SJSA1 (cell line): ENCODE results near the gene PABPC3. TPM values are rescaled to one million over a fixed set of nuclear protein-coding genes. Genes with fewer than 3 reads are reported as not detected.

Source experiments
- DNase-seq, 2 experiments: peaks; one replicate each; pipeline ENCODE4 v3.0.0-alpha.2; 2015 to 2020; ENCODE audit warnings: low spot score in 2 of 2, low read depth in 1 of 2
- H3K27ac ChIP-seq: fragments of 250-450 bp; sonication (Bioruptor Pico); 2 replicates; pipeline ENCODE4 v1.5.1; 2020; ENCODE audit warnings: mild to moderate bottlenecking, moderate library complexity
- H3K27me3 ChIP-seq: fragments of 250-450 bp; sonication (Bioruptor Pico); replicated peaks from 2 replicates; pipeline ENCODE4 v1.5.1; 2020; ENCODE audit warnings: mild to moderate bottlenecking, moderate library complexity
- H3K36me3 ChIP-seq: fragments of 250-450 bp; sonication (Bioruptor Pico); 2 replicates; pipeline ENCODE4 v1.5.1; 2020; ENCODE audit warnings: mild to moderate bottlenecking
- H3K4me1 ChIP-seq: fragments of 250-450 bp; sonication (Bioruptor Pico); replicated peaks from 2 replicates; pipeline ENCODE4 v1.6.1; 2021; ENCODE audit warnings: mild to moderate bottlenecking
- H3K4me3 ChIP-seq: fragments of 250-450 bp; sonication (Bioruptor Pico); 2 replicates; pipeline ENCODE4 v1.5.1; 2020; ENCODE audit warnings: mild to moderate bottlenecking
- H3K9me3 ChIP-seq: fragments of 250-450 bp; sonication (Bioruptor Pico); replicated peaks from 2 replicates; pipeline ENCODE4 v1.5.1; 2020; ENCODE audit warnings: mild to moderate bottlenecking
- total RNA-seq: library from RNA; depleted of rRNA; stranded (reverse); fragments of >200 nt; shearing (Covaris generic); gene quantifications from 2 replicates; pipeline ENCODE4 v1.2.3, GENCODE V29; 2014; rRNA removed

PABPC3 gene
- total RNA-seq, 1 experiment from 2014 or later: 0.08 TPM

- no peak for DNase-seq
- peaks cover 1% of the 10 kb centered on the region; the same call in 1 of the 2 replicates for H3K27me3 ChIP-seq
These were observed 35.0 kb downstream of the PABPC3 start for GRCh38 chr13:25130944-25131343.

DNA sequence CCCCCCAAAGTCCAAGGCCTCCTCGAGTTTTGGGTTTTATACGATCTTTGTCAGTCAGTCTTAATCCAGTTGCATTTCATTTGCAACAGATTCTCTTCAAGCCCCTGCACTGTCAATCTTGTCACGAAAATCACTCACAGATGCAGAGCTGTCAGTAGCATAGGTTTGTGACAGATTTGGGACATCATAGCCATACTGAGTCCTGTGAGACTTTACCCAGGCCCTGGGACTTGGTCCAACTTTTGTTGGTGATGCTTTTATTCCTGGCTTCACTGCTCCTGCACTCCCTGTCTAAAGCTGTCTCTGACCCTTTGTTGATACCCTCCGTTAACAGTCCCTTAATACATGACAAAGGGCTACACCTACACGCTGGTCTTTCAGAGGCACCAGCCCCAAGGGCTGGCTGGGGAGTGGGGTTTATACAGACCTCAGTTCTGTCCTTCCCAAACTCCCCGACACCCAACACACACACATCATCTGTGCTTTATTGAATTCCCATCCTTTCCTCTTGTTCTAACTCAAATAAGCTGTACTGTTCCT is 36.0 kb downstream of the PABPC3 start:
- Histone ChIP-seq H3K4me1 (no peaks in the 10 kb centered on the region), H3K9me3 (no peaks in the 10 kb centered on the region)

More at GRCh38 chr13:25130944-25131343, 35.0 kb downstream of the PABPC3 start:
- no peaks in the 10 kb centered on the region for H3K4me1 ChIP-seq
- H3K9me3 ChIP-seq: no peaks in the 10 kb centered on the region
- no peak overlapping the region for H3K27ac ChIP-seq
- H3K36me3 ChIP-seq: no peaks in the 10 kb centered on the region
- H3K4me3 ChIP-seq: no peak overlapping the region

GRCh38 chr13:25132751-25133390 is 36.9 kb downstream of the PABPC3 start:
- H3K27ac ChIP-seq: no peak overlapping the region
- DNase-seq: no peak

More for the DNA sequence above, 36.0 kb downstream of the PABPC3 start:
- no peak for DNase-seq
- H3K27ac ChIP-seq: no peak overlapping the region
- peaks cover 4% of the 10 kb centered on the region; the same call in 1 of the 2 replicates for H3K27me3 ChIP-seq
- H3K36me3 ChIP-seq: no peaks in the 10 kb centered on the region
- no peak overlapping the region for H3K4me3 ChIP-seq

GRCh38 chr13:25135896-25136295 is 40.0 kb downstream of the PABPC3 start:
- DNase-seq: no peak
- Histone ChIP-seq H3K4me1 (no peaks in the 10 kb centered on the region), H3K4me3 (no peak overlapping the region), H3K27ac (no peak overlapping the region), H3K36me3 (no peaks in the 10 kb centered on the region), H3K27me3 (peaks cover 4% of the 10 kb centered on the region; the same call in 1 of the 2 replicates), H3K9me3 (no peaks in the 10 kb centered on the region)

More at GRCh38 chr13:25132751-25133390, 36.9 kb downstream of the PABPC3 start:
- Histone ChIP-seq H3K9me3 (no peaks in the 10 kb centered on the region), H3K36me3 (no peaks in the 10 kb centered on the region), H3K27me3 (peaks cover 4% of the 10 kb centered on the region; the same call in 1 of the 2 replicates), H3K4me1 (no peaks in the 10 kb centered on the region), H3K4me3 (no peak overlapping the region)

- no peak for DNase-seq
- Histone ChIP-seq H3K27ac (no peak overlapping the region), H3K27me3 (peaks cover 4% of the 10 kb centered on the region; the same call in 1 of the 2 replicates), H3K36me3 (no peaks in the 10 kb centered on the region), H3K4me3 (no peak overlapping the region), H3K9me3 (no peaks in the 10 kb centered on the region), H3K4me1 (no peaks in the 10 kb centered on the region)
These were observed 41.2 kb downstream of the PABPC3 start for GRCh38 chr13:25136880-25137787.

DNA sequence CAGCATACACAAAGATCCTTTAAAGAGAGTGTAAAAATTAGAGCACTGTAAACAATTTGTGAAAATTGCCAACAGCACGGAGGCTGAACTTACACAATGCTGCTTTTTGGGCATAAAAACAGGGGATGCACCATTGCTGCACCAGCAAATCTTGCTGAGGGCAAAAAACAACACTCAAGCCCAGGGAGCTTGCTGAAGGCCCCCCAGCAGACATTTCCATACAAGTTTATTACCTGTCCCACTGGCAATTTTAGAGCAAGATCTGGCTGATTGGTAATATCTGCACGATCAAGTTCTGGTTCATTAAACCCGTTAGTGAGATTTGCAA is 41.8 kb downstream of the PABPC3 start:
- H3K27ac ChIP-seq: no peak overlapping the region
- DNase-seq: no peak
- H3K9me3 ChIP-seq: no peaks in the 10 kb centered on the region
- no peaks in the 10 kb centered on the region for H3K4me1 ChIP-seq
- no peaks in the 10 kb centered on the region for H3K36me3 ChIP-seq
- peaks cover 4% of the 10 kb centered on the region; the same call in 1 of the 2 replicates for H3K27me3 ChIP-seq
- no peak overlapping the region for H3K4me3 ChIP-seq

DNA sequence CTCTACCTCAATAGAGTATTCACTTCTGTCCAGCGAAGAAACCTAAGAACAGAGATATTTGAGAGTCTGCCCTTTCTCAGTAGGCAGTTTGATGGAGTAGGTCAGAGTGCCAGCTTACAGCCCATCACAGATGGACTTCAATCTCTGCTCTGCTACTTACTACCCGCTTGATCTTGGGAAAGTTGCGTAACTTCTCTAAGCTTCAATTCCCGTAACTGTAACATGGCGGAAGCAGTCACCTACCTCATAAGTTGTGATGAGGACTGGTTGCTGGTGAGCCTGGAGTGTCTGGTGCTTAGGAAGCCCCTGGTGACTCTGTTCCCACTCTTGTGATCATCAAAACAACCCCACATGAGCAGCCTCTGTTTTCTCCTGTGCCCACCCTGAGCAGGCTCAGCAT is 45.1 kb downstream of the PABPC3 start:
- no peaks in the 10 kb centered on the region for H3K36me3 ChIP-seq
- H3K9me3 ChIP-seq: no peaks in the 10 kb centered on the region
- no peaks in the 10 kb centered on the region for H3K4me1 ChIP-seq
- DNase-seq: no peak
- no peak overlapping the region for H3K27ac ChIP-seq
- peaks cover 2% of the 10 kb centered on the region; the same call in 1 of the 2 replicates for H3K27me3 ChIP-seq
- H3K4me3 ChIP-seq: no peak overlapping the region

- H3K27me3 ChIP-seq: no peaks in the 10 kb centered on the region
- H3K9me3 ChIP-seq: no peaks in the 10 kb centered on the region
- no peak for DNase-seq
- H3K36me3 ChIP-seq: no peaks in the 10 kb centered on the region
- no peak overlapping the region for H3K4me3 ChIP-seq
- H3K27ac ChIP-seq: no peak overlapping the region
- H3K4me1 ChIP-seq: no peaks in the 10 kb centered on the region
These were observed 47.8 kb downstream of the PABPC3 start for GRCh38 chr13:25143706-25144105.

DNA sequence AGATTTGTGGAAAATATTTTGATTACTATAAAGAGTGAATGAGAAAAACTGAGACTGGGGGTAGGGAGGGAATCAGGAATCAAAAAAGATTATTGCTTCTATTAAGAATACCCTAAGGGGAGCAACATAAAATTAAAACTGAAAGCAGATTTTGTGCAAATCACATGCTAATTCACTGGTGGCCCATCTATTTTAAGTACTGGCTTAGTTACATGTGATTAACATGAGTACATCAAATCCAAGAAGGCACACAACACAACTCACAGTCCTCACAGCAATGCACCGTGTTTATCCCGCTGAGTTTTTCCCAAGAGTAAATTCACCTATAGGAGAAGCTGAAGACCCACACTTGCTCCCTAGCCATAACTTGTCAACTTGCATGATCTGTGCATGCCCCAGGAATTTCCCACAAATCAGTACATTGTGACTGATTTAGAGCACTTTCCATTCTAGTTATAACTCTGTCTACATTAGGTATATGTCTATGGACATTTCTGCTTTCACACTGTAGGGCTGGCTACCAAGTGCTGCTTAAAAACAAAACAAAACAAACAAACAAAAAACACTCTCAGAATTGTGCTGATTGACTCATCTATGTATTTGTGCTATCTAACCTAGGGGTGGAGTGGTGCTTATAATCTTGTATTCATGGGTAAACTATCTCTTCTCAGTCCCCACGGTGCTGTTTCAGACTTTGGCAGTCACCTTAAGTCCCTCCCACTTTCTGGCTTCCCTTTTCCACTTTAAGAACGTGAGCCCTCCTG is 51.9 kb downstream of the PABPC3 start:
- H3K4me1 ChIP-seq: no peaks in the 10 kb centered on the region
- no peak for DNase-seq
- no peaks in the 10 kb centered on the region for H3K9me3 ChIP-seq
- no peak overlapping the region for H3K27ac ChIP-seq
- H3K4me3 ChIP-seq: no peak overlapping the region
- no peaks in the 10 kb centered on the region for H3K27me3 ChIP-seq
- H3K36me3 ChIP-seq: no peaks in the 10 kb centered on the region

- Histone ChIP-seq H3K27ac (no peak overlapping the region), H3K27me3 (no peaks in the 10 kb centered on the region), H3K4me1 (no peaks in the 10 kb centered on the region), H3K36me3 (no peaks in the 10 kb centered on the region), H3K9me3 (no peaks in the 10 kb centered on the region), H3K4me3 (no peak overlapping the region)
- no peak for DNase-seq
These were observed 52.5 kb downstream of the PABPC3 start for GRCh38 chr13:25148402-25148771.

Other genes with a start within 250 kb of the PABPC3 start
- not detected in 2 replicates for gene AMER2, start 76.2 kb downstream of the PABPC3 start, total RNA-seq
- gene MTMR6, start 191.4 kb downstream of the PABPC3 start, total RNA-seq: 29.9 and 42.9 TPM in 2 replicates
- 67.4 and 89.5 TPM in 2 replicates for gene NUP58, start 205.5 kb downstream of the PABPC3 start, total RNA-seq